Panc1 (cell line): ENCODE results near the gene DLX3. TPM values are rescaled to one million over a fixed set of nuclear protein-coding genes. Genes with fewer than 3 reads are reported as not detected.

Experiments used
- ATAC-seq: fragments of 200-7000 bp; cut with Tn5 transposase; 2 replicates; pipeline ENCODE4 v1.9.1; 2020; ENCODE audit warnings: mild to moderate bottlenecking, moderate library complexity
- BruUV-seq: library from RNA; stranded (reverse); fragments of 400-500 nt; replicated peaks from 2 replicates; lab custom pipeline; 2021; lab: Mats Ljungman, UMichigan
- CTCF ChIA-PET: fragments of 300-600 bp; sonication (Branson Sonifier 250); formaldehyde crosslinking; loops from one replicate; lab custom pipeline; 2022; ENCODE audit warnings: antibody characterized with exemption; lab: Charles Lee
- POLR2A ChIA-PET: fragments of 300-600 bp; sonication (Branson Sonifier 250); formaldehyde crosslinking; loops from one replicate; lab custom pipeline; 2022; ENCODE audit warnings: antibody characterized with exemption; lab: Charles Lee
- DNase-seq: peaks from one replicate; pipeline ENCODE4 v3.0.0-alpha.2; 2010; ENCODE audit warnings: low read depth, low spot score
- H3K27ac ChIP-seq: 2 replicates; pipeline ENCODE4 v1.5.1; 2011; ENCODE audit warnings: mild to moderate bottlenecking, low read length, inconsistent platforms
- H3K27me3 ChIP-seq: fragments of 200-500 bp; sonication (Bioruptor generic); 2 replicates; pipeline ENCODE4 v1.6.0; 2014; ENCODE audit warnings: low read length, inconsistent platforms; ENCODE audit not compliant: control insufficient read depth, insufficient read depth
- H3K36me3 ChIP-seq: fragments of 200-500 bp; sonication (Bioruptor generic); 2 replicates; pipeline ENCODE4 v1.5.1; 2014; ENCODE audit warnings: inconsistent platforms, mild to moderate bottlenecking, low read length, moderate library complexity; ENCODE audit not compliant: control insufficient read depth, insufficient read depth
- H3K4me1 ChIP-seq: 2 replicates; pipeline ENCODE4 v1.5.1; 2011; ENCODE audit warnings: inconsistent platforms, mild to moderate bottlenecking, low read length, moderate library complexity; ENCODE audit not compliant: control insufficient read depth, insufficient read depth
- H3K4me3 ChIP-seq, 2 experiments: 2 replicates each; pipeline ENCODE4 v1.5.1; 2011 to 2012; ENCODE audit warnings: low read depth in 2 of 2, low read length in 2 of 2, mild to moderate bottlenecking in 2 of 2, inconsistent platforms in 1 of 2, moderate library complexity in 1 of 2
- H3K9me3 ChIP-seq: fragments of 200-500 bp; sonication (Bioruptor generic); 2 replicates; pipeline ENCODE4 v1.5.1; 2014; ENCODE audit warnings: low read depth, mild to moderate bottlenecking, inconsistent platforms, low read length, moderate library complexity; ENCODE audit not compliant: control insufficient read depth, insufficient read depth
- POLR2AphosphoS5 ChIP-seq: IDR thresholded peaks from 2 replicates; pipeline ENCODE4 v1.6.1; 2012; ENCODE audit warnings: mild to moderate bottlenecking, low read depth, low read length, moderate library complexity
- SIN3A ChIP-seq: IDR thresholded peaks from 2 replicates; pipeline ENCODE4 v1.6.1; 2012; ENCODE audit warnings: low read depth, mild to moderate bottlenecking, low read length, moderate library complexity, borderline replicate concordance; ENCODE audit not compliant: insufficient read depth
- TCF7L2 ChIP-seq: IDR thresholded peaks from 2 replicates; pipeline ENCODE4 v1.6.1; 2011; ENCODE audit warnings: mild to moderate bottlenecking, low read depth, low read length, inconsistent platforms
- in situ Hi-C: cut with HindIII; loops from 2 replicates; pipeline ENCODE4 v1.10.0; 2016; ENCODE audit warnings: low sequenced_read_pairs, low pct_unique_long_range_greater_than_20kb
- intact Hi-C: fragments of 100-400 bp; cut with micrococcal nuclease; formaldehyde crosslinking; loops from one replicate; pipeline ENCODE4 v1.10.0; 2022; ENCODE audit not compliant: unreplicated experiment
- total RNA-seq: library from RNA; stranded (reverse); gene quantifications from one replicate; pipeline ENCODE4 v1.2.1, GENCODE V29; 2021; ENCODE audit not compliant: unreplicated experiment
- TF ChIP-seq, protein P1 (sequence below), 2 experiments: IDR thresholded peaks; 2 replicates each; pipeline ENCODE4 v1.6.1; 2011 to 2012; ENCODE audit warnings: low read depth in 2 of 2, control low read depth in 1 of 2, low read length in 1 of 2, mild to moderate bottlenecking in 1 of 2, moderate library complexity in 1 of 2; ENCODE audit not compliant: insufficient read depth in 1 of 2
- TF ChIP-seq, protein P2 (sequence below): fragments of 450-650 bp; IDR thresholded peaks from 2 replicates; pipeline ENCODE4 v1.5.1; 2017; ENCODE audit warnings: mild to moderate bottlenecking

Gene DLX3
- total RNA-seq, 1 experiment from 2014 or later, result 2.9 TPM

DNA sequence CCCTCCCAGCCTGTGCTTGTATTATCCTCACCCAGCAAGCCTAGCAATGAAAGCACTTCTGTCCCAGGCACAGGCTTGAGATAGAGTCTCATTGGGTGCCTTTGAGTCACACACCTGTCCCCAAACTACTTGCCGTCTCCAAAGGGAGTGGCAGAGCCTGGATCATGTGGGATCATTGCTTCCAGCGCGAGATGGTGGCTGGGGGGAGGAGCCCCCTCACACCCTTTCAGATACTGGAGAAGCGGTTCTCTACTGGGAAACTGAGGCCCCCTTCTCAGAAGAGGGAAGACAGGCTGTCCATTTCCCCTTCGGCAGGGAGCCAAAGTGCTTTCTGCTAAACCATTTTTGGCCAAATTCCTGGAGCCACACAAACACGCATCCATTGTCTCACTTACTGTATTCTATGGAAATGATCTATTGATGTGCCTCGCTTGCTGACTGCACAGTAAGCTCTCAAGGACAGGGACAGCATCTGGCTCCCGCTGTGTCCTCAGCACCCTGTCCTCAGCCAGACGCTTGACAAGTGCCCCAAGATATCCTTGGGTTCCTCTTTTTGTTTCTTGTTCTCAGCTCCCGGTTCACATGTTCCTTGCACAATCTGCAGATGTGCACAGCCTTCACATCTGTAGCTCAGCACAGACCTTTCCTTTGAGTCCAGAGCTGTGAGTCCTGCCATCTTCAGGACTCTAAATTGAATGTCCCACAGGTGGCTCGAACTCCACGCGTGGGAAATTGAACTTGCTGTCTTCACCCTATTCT lies 26.0 kb upstream of the DLX3 start:
- in situ Hi-C loops, result no loop called here
- intact Hi-C loops, result no loop called here

DNA sequence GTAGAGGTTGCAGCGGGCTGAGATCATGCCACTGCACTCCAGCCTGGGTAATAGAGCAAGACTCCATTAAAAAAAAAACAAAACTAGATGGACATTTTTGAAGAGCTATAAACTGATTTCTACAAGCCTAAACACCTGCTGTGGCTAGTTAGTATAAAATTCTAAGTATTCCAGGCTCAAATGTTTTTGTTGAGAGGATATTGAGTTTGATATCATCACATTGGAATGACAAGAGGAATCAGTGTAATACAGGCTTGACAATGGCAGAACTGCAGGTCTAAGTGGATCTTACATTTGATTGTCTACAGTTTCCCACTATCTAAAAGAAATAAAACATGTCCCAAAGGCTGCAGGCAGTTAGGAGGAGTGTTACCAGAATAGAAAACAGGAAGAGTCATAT lies 23.9 kb upstream of the DLX3 start:
- Histone ChIP-seq H3K36me3 (no peaks in the 10 kb centered on the region), H3K9me3 (0 out of 2 replicates have a peak, but pooled peaks cover 3% of the 10 kb centered on the region), H3K4me3 (no peak overlapping the region), H3K27me3 (no peaks in the 10 kb centered on the region), H3K27ac (no peak overlapping the region), H3K4me1 (no peaks in the 10 kb centered on the region)
- ATAC-seq (no peak), DNase-seq (no peak)
- no TSS peak for BruUV-seq
- ChIA-PET CTCF (no interaction called here), POLR2A (no interaction called here)
- in situ Hi-C loops, result no loop called here
- TF ChIP-seq TCF7L2 (no peak), POLR2AphosphoS5 (no peak), SIN3A (no peak)
- TF ChIP-seq, protein P1, sequence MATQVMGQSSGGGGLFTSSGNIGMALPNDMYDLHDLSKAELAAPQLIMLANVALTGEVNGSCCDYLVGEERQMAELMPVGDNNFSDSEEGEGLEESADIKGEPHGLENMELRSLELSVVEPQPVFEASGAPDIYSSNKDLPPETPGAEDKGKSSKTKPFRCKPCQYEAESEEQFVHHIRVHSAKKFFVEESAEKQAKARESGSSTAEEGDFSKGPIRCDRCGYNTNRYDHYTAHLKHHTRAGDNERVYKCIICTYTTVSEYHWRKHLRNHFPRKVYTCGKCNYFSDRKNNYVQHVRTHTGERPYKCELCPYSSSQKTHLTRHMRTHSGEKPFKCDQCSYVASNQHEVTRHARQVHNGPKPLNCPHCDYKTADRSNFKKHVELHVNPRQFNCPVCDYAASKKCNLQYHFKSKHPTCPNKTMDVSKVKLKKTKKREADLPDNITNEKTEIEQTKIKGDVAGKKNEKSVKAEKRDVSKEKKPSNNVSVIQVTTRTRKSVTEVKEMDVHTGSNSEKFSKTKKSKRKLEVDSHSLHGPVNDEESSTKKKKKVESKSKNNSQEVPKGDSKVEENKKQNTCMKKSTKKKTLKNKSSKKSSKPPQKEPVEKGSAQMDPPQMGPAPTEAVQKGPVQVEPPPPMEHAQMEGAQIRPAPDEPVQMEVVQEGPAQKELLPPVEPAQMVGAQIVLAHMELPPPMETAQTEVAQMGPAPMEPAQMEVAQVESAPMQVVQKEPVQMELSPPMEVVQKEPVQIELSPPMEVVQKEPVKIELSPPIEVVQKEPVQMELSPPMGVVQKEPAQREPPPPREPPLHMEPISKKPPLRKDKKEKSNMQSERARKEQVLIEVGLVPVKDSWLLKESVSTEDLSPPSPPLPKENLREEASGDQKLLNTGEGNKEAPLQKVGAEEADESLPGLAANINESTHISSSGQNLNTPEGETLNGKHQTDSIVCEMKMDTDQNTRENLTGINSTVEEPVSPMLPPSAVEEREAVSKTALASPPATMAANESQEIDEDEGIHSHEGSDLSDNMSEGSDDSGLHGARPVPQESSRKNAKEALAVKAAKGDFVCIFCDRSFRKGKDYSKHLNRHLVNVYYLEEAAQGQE (IDR thresholded peaks at IDR 0.05; ENCODE audit: insufficient read depth in 1 of 2, low read depth in 2 of 2, low read length in 1 of 2), result no peak
- TF ChIP-seq, protein P2, sequence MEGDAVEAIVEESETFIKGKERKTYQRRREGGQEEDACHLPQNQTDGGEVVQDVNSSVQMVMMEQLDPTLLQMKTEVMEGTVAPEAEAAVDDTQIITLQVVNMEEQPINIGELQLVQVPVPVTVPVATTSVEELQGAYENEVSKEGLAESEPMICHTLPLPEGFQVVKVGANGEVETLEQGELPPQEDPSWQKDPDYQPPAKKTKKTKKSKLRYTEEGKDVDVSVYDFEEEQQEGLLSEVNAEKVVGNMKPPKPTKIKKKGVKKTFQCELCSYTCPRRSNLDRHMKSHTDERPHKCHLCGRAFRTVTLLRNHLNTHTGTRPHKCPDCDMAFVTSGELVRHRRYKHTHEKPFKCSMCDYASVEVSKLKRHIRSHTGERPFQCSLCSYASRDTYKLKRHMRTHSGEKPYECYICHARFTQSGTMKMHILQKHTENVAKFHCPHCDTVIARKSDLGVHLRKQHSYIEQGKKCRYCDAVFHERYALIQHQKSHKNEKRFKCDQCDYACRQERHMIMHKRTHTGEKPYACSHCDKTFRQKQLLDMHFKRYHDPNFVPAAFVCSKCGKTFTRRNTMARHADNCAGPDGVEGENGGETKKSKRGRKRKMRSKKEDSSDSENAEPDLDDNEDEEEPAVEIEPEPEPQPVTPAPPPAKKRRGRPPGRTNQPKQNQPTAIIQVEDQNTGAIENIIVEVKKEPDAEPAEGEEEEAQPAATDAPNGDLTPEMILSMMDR, result no peak
- intact Hi-C loops, result no loop called here

More for the DNA sequence above, 26.0 kb upstream of the DLX3 start:
- no peaks in the 10 kb centered on the region for H3K36me3 ChIP-seq
- no peak overlapping the region for H3K27ac ChIP-seq
- no TSS peak for BruUV-seq
- peaks cover 3% of the 10 kb centered on the region; the same call in 1 of the 2 replicates for H3K9me3 ChIP-seq
- DNase-seq, result no peak
- CTCF ChIA-PET, result no interaction called here
- POLR2A ChIA-PET, result no interaction called here
- peak; percentile 53; the same call in 1 of the 2 replicates for ATAC-seq
- H3K27me3 ChIP-seq, result no peaks in the 10 kb centered on the region
- TF ChIP-seq, protein P2, result no peak
- TF ChIP-seq SIN3A (no peak), TCF7L2 (no peak), POLR2AphosphoS5 (no peak)
- TF ChIP-seq, protein P1 (IDR thresholded peaks at IDR 0.05; ENCODE audit: insufficient read depth in 1 of 2, low read depth in 2 of 2, low read length in 1 of 2), result no peak
- peaks cover 2% of the 10 kb centered on the region for H3K4me1 ChIP-seq
- no peak overlapping the region for H3K4me3 ChIP-seq
